GM12865 (cell line): ENCODE measurements around the gene LRRC14B.

Experiments used
- DNase-seq: peaks from one replicate; pipeline ENCODE4 v3.0.0; 2010; ENCODE audit warnings: low read depth
- H3K4me3 ChIP-seq: 2 replicates; pipeline ENCODE4 v1.5.1; 2011; ENCODE audit warnings: mild to moderate bottlenecking, low read depth, low read length, control low read depth
- CTCF ChIP-seq: IDR thresholded peaks from 2 replicates; pipeline ENCODE4 v1.5.1; 2011; ENCODE audit warnings: low read length, control low read depth, low read depth, inconsistent platforms; ENCODE audit not compliant: insufficient read depth; ENCODE audit errors: missing control alignments

The LRRC14B gene

GRCh38 chr5:191036-191948 lies at the start of gene LRRC14B:
Gene LRRC14B (plus strand): TSS chr5:191495. CDS start chr5:191539, 44 bp downstream.
- H3K4me3 ChIP-seq = no peak within 1 kb of the TSS
- TF ChIP-seq CTCF = no peak
- peak; percentile 43 for DNase-seq

- no peak overlapping the region for H3K4me3 ChIP-seq
- no peak for TF ChIP-seq CTCF
- DNase-seq = no peak
Measured at GRCh38 chr5:141761-142160, 49.5 kb upstream of the LRRC14B start.

- H3K4me3 ChIP-seq = no peak overlapping the region
- no peak for TF ChIP-seq CTCF
- DNase-seq = no peak
Measured at GRCh38 chr5:142246-142810, 49.0 kb upstream of the LRRC14B start.

DNA sequence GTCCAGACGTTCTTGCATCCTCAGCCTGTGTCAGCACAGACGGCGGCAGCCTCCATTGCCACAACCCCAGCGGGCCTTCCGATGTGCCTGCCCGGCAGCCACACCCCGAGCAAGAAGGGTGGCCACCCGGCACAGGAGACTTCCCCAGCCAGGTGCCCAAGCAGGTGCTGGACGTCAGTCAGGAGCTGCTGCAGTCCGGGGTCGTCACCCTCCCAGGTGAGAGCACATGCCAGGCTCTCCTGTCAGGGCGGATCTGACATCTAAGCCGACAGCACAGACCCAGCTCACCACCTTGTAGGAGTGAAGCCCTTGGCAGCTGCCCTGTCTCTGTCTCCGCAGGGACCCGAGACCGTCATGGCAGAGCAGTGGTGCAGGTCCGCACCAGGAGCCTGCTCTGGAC lies 48.3 kb upstream of the LRRC14B start:
- no peak for TF ChIP-seq CTCF
- H3K4me3 ChIP-seq = no peak overlapping the region
- no peak for DNase-seq

- no peak overlapping the region for H3K4me3 ChIP-seq
- no peak for TF ChIP-seq CTCF
- no peak for DNase-seq
Measured at GRCh38 chr5:144941-145340, 46.4 kb upstream of the LRRC14B start.

DNA sequence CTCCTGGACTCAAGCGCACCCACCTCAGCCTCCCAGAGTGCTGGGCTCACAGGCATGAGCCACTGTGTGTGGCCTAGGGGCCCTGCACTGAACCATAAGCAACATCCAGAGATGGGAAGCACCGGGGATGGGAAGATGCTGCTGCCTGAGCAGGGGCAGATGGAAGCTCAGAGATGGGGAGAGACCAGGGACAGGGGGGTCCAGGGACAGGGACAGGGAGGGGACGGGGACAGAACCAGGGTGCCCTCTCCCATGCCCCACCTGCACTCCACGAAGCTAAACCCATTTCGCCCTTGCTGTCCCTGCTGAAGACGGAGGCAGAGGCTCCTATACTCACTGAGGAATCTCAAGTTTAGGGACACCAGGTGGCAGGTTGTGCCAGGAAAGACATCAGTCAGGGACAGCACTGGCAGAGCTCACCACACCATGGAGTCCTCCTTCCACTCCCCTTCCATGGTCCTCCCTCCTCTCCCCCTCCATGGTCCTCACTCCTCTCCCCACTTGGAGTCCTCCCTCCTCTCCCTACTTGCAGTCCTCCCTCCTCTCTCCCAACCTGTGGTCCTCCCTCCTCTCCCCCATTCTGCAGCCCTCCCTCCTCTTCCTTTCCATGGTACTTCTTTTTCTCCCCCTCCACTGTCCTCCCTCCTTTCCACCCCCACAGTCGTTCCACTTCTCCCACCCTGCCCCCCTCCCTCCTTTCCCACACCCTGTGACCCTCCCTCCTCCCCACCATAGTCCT lies 45.5 kb upstream of the LRRC14B start:
- DNase-seq = no peak
- H3K4me3 ChIP-seq = no peak overlapping the region
- no peak for TF ChIP-seq CTCF
